WTC11 (cell line): ENCODE data around the gene ZIC4. TPM values are rescaled to one million over a fixed set of nuclear protein-coding genes. Genes with fewer than 3 reads are reported as not detected.

ENCODE experiments used
- ATAC-seq: fragments of 200-7000 bp; cut with Tn5 transposase; 2 replicates; pipeline ENCODE4 v1.10.0; 2021; ENCODE audit warnings: mild to moderate bottlenecking, moderate library complexity
- CTCF ChIA-PET: fragments of 300-600 bp; sonication (Branson Sonifier 250); formaldehyde crosslinking; loops from one replicate; lab custom pipeline; 2021; ENCODE audit warnings: antibody characterized with exemption; lab: Charles Lee
- POLR2A ChIA-PET: fragments of 350-600 bp; sonication (Branson Sonifier 250); formaldehyde crosslinking; loops from one replicate; lab custom pipeline; 2021; ENCODE audit warnings: antibody characterized with exemption; lab: Charles Lee
- DNase-seq: peaks from one replicate; pipeline ENCODE4 v3.0.0; 2021; ENCODE audit warnings: low spot score
- H3K27ac Mint-ChIP-seq: 2 replicates; pipeline ENCODE4 v1.8.0; 2021; ENCODE audit warnings: mixed read lengths
- H3K27me3 Mint-ChIP-seq: 2 replicates; pipeline ENCODE4 v1.8.0; 2021; ENCODE audit warnings: low read depth, mild to moderate bottlenecking, moderate library complexity, mixed read lengths
- H3K36me3 Mint-ChIP-seq: 2 replicates; pipeline ENCODE4 v1.8.0; 2021; ENCODE audit warnings: mixed read lengths
- H3K4me1 Mint-ChIP-seq: 2 replicates; pipeline ENCODE4 v1.8.0; 2022; ENCODE audit warnings: mixed read lengths
- H3K4me3 Mint-ChIP-seq: 2 replicates; pipeline ENCODE4 v1.8.0; 2021; ENCODE audit warnings: mild to moderate bottlenecking, moderate library complexity, mixed read lengths
- H3K9me3 Mint-ChIP-seq: 2 replicates; pipeline ENCODE4 v1.8.0; 2021; ENCODE audit warnings: mixed read lengths
- CREM ChIP-seq: sonication (generic); formaldehyde crosslinking; IDR thresholded peaks from 2 replicates; pipeline ENCODE4 v1.8.1; 2022; ENCODE audit warnings: mild to moderate bottlenecking, missing genetic modification reagents, moderate library complexity
- FOXP1 ChIP-seq: sonication (generic); formaldehyde crosslinking; IDR thresholded peaks from 2 replicates; pipeline ENCODE4 v1.8.0; 2022; ENCODE audit warnings: missing genetic modification reagents, mild to moderate bottlenecking, moderate library complexity, borderline replicate concordance
- KAT7 ChIP-seq: sonication (generic); formaldehyde crosslinking; IDR thresholded peaks from 2 replicates; pipeline ENCODE4 v1.8.1; 2023; ENCODE audit warnings: missing genetic modification reagents, mild to moderate bottlenecking, borderline replicate concordance
- NR2C2 ChIP-seq: sonication (generic); formaldehyde crosslinking; IDR thresholded peaks from 2 replicates; pipeline ENCODE4 v1.8.0; 2022; ENCODE audit warnings: mild to moderate bottlenecking, missing genetic modification reagents
- PRRX2 ChIP-seq: fragments of 250-450 bp; sonication (Bioruptor Pico); IDR thresholded peaks from 2 replicates; pipeline ENCODE4 v1.8.0; 2021; ENCODE audit warnings: mild to moderate bottlenecking
- ZNF219 ChIP-seq: sonication (generic); formaldehyde crosslinking; IDR thresholded peaks from 2 replicates; pipeline ENCODE4 v1.8.0; 2023; ENCODE audit warnings: missing genetic modification reagents, mild to moderate bottlenecking, borderline replicate concordance
- ZNF232 ChIP-seq: sonication (generic); formaldehyde crosslinking; IDR thresholded peaks from 2 replicates; pipeline ENCODE4 v1.8.0; 2022; ENCODE audit warnings: mild to moderate bottlenecking, missing genetic modification reagents
- ZNF317 ChIP-seq: sonication (generic); formaldehyde crosslinking; IDR thresholded peaks from 2 replicates; pipeline ENCODE4 v1.8.1; 2023; ENCODE audit warnings: low read depth, mild to moderate bottlenecking, moderate library complexity, missing genetic modification reagents, borderline replicate concordance
- ZNF671 ChIP-seq: fragments of 250-450 bp; sonication (Bioruptor Pico); IDR thresholded peaks from 2 replicates; pipeline ENCODE4 v1.8.0; 2021; ENCODE audit warnings: mild to moderate bottlenecking
- total RNA-seq: library from RNA; stranded (reverse); gene quantifications from 3 replicates; pipeline ENCODE4 v1.2.3, GENCODE V29; 2021
- TF ChIP-seq, protein P1 (sequence below): sonication (generic); formaldehyde crosslinking; IDR thresholded peaks from 2 replicates; pipeline ENCODE4 v1.8.1; 2022; ENCODE audit warnings: missing genetic modification reagents, borderline replicate concordance
- TF ChIP-seq, protein P2 (sequence below): sonication (generic); formaldehyde crosslinking; IDR thresholded peaks from 2 replicates; pipeline ENCODE4 v1.8.0; 2023; ENCODE audit warnings: missing genetic modification reagents
- TF ChIP-seq, protein P3 (sequence below): sonication (generic); formaldehyde crosslinking; IDR thresholded peaks from 2 replicates; pipeline ENCODE4 v1.8.1; 2022; ENCODE audit warnings: mild to moderate bottlenecking, moderate library complexity, missing genetic modification reagents
- TF ChIP-seq, protein P4 (sequence below): fragments of 250-450 bp; sonication (Bioruptor Pico); conservative IDR thresholded peaks from 2 replicates; pipeline ENCODE4 v1.9.0; 2021; ENCODE audit warnings: mild to moderate bottlenecking
- TF ChIP-seq, protein P5 (sequence below): sonication (generic); formaldehyde crosslinking; IDR thresholded peaks from 2 replicates; pipeline ENCODE4 v1.8.1; 2023; ENCODE audit warnings: mild to moderate bottlenecking, missing genetic modification reagents, moderate library complexity
- TF ChIP-seq, protein P6 (sequence below): sonication (generic); formaldehyde crosslinking; IDR thresholded peaks from 2 replicates; pipeline ENCODE4 v1.8.0; 2022; ENCODE audit warnings: mild to moderate bottlenecking, missing genetic modification reagents
- TF ChIP-seq, protein P7 (sequence below): fragments of 200-600 bp; IDR thresholded peaks from 2 replicates; pipeline ENCODE4 v1.8.0; 2022; ENCODE audit warnings: antibody characterized with exemption
- TF ChIP-seq, protein P8 (sequence below): sonication (generic); formaldehyde crosslinking; IDR thresholded peaks from 2 replicates; pipeline ENCODE4 v1.8.1; 2023; ENCODE audit warnings: mild to moderate bottlenecking, missing genetic modification reagents, borderline replicate concordance

ZIC4 gene
- total RNA-seq, 1 experiment from 2014 or later: 3.5 TPM

DNA sequence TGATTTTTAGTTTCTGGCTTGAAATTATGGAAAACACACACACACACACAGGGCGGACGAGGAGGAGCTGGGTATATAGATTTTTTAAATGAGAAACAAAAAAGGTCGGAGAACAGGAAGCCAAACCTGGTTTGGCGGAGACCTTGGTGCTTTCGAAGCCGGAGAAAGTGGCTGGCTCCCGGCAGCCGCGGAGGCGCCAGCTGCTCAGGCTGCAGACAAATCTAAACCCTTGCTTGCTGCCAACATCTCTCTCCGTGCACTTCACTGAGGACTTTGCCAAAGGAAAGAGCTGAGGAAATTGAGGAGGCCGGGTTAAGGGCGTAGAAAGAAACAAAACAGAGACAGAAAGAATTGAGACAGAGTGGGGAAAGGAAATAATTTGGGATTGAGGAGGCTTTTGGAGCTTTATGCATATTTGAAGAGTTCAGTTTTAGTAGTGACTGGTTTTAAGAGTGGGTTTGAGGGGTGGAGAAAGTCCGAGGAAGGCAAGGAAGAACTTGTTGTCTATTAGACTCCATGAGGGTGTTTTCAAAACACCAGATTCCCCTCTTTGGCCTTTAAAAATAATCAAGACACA lies 5.0 kb upstream of the ZIC4 start (continued):
- TF ChIP-seq, protein P1, sequence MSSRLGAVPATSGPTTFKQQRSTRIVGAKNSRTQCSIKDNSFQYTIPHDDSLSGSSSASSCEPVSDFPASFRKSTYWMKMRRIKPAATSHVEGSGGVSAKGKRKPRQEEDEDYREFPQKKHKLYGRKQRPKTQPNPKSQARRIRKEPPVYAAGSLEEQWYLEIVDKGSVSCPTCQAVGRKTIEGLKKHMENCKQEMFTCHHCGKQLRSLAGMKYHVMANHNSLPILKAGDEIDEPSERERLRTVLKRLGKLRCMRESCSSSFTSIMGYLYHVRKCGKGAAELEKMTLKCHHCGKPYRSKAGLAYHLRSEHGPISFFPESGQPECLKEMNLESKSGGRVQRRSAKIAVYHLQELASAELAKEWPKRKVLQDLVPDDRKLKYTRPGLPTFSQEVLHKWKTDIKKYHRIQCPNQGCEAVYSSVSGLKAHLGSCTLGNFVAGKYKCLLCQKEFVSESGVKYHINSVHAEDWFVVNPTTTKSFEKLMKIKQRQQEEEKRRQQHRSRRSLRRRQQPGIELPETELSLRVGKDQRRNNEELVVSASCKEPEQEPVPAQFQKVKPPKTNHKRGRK: no peak
- no peak for TF ChIP-seq ZNF232 (CRISPR knock-in tag)
- TF ChIP-seq, protein P2, sequence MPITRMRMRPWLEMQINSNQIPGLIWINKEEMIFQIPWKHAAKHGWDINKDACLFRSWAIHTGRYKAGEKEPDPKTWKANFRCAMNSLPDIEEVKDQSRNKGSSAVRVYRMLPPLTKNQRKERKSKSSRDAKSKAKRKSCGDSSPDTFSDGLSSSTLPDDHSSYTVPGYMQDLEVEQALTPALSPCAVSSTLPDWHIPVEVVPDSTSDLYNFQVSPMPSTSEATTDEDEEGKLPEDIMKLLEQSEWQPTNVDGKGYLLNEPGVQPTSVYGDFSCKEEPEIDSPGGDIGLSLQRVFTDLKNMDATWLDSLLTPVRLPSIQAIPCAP (CRISPR knock-in tag): no peak
- TF ChIP-seq, protein P3, sequence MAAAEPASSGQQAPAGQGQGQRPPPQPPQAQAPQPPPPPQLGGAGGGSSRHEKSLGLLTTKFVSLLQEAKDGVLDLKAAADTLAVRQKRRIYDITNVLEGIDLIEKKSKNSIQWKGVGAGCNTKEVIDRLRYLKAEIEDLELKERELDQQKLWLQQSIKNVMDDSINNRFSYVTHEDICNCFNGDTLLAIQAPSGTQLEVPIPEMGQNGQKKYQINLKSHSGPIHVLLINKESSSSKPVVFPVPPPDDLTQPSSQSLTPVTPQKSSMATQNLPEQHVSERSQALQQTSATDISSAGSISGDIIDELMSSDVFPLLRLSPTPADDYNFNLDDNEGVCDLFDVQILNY (CRISPR knock-in tag): no peak

DNA sequence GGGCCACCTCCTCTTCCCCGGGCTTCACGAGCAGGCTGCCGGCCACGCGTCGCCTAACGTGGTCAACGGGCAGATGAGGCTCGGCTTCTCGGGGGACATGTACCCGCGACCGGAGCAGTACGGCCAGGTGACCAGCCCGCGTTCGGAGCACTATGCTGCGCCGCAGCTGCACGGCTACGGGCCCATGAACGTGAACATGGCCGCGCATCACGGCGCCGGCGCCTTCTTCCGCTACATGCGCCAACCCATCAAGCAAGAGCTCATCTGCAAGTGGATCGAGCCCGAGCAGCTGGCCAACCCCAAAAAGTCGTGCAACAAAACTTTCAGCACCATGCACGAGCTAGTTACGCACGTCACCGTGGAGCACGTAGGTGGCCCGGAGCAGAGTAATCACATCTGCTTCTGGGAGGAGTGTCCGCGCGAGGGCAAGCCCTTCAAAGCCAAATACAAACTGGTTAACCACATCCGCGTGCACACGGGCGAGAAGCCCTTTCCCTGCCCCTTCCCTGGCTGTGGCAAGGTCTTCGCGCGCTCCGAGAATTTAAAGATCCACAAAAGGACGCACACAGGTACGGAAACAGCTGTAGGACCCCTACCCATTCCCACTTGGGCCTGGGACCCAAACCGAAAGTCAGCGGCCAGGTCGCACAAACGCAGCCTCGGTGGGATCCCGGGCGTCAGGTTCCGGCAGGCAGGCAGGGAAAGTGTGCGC lies 4.3 kb upstream of the ZIC4 start:
- ChIA-PET CTCF (interaction anchor here (1.1 to 3.8 kb wide), 6 partner anchors 13 to 51 kb away, joined by 3 to 37 read pairs (median 12); no protein-coding TSS in a partner anchor), POLR2A (interaction anchor here (0.9 to 2.3 kb wide), 4 partner anchors 14 to 19 kb away, joined by 3 to 14 read pairs (median 8); no protein-coding TSS in a partner anchor)
- TF ChIP-seq CREM (CRISPR knock-in tag): no peak
- TF ChIP-seq, protein P4, sequence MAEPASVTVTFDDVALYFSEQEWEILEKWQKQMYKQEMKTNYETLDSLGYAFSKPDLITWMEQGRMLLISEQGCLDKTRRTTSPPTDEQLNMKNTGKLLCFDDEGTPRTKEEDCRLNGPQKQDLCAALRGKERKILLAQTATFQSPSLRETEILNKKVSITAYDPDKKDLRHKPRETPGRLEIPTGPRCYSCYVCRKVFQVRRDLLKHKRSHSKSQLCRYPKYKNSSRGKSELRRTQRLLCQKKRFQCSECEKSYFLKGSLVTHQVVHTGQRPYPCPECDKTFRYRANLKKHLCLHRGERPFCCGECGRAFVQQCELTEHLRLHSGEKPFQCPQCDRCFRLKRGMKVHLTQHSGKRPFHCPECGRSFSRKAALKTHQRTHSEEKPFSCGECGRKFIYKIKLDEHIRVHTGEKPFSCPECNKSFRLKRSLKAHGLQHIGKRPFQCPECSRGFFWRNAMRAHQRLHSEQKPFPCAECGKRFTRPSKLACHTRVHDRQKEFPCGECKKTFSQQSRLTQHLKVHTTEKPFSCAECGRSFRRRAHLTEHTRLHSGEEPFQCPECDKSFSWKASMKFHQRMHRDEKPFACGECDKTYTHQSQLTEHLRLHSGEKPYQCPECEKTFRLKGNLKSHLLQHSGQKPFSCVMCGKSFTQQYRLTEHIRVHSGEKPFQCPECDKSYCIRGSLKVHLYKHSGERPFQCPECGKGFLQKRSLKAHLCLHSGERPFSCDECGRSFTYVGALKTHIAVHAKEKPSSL: no peak
- TF ChIP-seq, protein P5, sequence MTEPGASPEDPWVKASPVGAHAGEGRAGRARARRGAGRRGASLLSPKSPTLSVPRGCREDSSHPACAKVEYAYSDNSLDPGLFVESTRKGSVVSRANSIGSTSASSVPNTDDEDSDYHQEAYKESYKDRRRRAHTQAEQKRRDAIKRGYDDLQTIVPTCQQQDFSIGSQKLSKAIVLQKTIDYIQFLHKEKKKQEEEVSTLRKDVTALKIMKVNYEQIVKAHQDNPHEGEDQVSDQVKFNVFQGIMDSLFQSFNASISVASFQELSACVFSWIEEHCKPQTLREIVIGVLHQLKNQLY: no peak
- no peak for TF ChIP-seq ZNF219 (CRISPR knock-in tag)
- TF ChIP-seq KAT7 (CRISPR knock-in tag): peak; percentile 86; the same call in 1 of the 2 replicates
- TF ChIP-seq PRRX2 (CRISPR knock-in tag): no peak
- TF ChIP-seq, protein P6, sequence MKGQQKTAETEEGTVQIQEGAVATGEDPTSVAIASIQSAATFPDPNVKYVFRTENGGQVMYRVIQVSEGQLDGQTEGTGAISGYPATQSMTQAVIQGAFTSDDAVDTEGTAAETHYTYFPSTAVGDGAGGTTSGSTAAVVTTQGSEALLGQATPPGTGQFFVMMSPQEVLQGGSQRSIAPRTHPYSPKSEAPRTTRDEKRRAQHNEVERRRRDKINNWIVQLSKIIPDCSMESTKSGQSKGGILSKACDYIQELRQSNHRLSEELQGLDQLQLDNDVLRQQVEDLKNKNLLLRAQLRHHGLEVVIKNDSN (CRISPR knock-in tag): 0 out of 2 replicates have a peak, but pooled peaks have one; percentile 1
- TF ChIP-seq, protein P7, sequence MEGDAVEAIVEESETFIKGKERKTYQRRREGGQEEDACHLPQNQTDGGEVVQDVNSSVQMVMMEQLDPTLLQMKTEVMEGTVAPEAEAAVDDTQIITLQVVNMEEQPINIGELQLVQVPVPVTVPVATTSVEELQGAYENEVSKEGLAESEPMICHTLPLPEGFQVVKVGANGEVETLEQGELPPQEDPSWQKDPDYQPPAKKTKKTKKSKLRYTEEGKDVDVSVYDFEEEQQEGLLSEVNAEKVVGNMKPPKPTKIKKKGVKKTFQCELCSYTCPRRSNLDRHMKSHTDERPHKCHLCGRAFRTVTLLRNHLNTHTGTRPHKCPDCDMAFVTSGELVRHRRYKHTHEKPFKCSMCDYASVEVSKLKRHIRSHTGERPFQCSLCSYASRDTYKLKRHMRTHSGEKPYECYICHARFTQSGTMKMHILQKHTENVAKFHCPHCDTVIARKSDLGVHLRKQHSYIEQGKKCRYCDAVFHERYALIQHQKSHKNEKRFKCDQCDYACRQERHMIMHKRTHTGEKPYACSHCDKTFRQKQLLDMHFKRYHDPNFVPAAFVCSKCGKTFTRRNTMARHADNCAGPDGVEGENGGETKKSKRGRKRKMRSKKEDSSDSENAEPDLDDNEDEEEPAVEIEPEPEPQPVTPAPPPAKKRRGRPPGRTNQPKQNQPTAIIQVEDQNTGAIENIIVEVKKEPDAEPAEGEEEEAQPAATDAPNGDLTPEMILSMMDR: no peak
- no peak for TF ChIP-seq ZNF317 (CRISPR knock-in tag)
- peak; percentile 30; the same call in 1 of the 2 replicates for TF ChIP-seq NR2C2 (CRISPR knock-in tag)
- TF ChIP-seq, protein P8, sequence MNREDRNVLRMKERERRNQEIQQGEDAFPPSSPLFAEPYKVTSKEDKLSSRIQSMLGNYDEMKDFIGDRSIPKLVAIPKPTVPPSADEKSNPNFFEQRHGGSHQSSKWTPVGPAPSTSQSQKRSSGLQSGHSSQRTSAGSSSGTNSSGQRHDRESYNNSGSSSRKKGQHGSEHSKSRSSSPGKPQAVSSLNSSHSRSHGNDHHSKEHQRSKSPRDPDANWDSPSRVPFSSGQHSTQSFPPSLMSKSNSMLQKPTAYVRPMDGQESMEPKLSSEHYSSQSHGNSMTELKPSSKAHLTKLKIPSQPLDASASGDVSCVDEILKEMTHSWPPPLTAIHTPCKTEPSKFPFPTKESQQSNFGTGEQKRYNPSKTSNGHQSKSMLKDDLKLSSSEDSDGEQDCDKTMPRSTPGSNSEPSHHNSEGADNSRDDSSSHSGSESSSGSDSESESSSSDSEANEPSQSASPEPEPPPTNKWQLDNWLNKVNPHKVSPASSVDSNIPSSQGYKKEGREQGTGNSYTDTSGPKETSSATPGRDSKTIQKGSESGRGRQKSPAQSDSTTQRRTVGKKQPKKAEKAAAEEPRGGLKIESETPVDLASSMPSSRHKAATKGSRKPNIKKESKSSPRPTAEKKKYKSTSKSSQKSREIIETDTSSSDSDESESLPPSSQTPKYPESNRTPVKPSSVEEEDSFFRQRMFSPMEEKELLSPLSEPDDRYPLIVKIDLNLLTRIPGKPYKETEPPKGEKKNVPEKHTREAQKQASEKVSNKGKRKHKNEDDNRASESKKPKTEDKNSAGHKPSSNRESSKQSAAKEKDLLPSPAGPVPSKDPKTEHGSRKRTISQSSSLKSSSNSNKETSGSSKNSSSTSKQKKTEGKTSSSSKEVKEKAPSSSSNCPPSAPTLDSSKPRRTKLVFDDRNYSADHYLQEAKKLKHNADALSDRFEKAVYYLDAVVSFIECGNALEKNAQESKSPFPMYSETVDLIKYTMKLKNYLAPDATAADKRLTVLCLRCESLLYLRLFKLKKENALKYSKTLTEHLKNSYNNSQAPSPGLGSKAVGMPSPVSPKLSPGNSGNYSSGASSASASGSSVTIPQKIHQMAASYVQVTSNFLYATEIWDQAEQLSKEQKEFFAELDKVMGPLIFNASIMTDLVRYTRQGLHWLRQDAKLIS: peak; percentile 75; the same call in 1 of the 2 replicates
- TF ChIP-seq, protein P1: no peak
- TF ChIP-seq FOXP1 (CRISPR knock-in tag): peak; percentile 35
- no peak for TF ChIP-seq ZNF671 (CRISPR knock-in tag)
- peaks cover 76% of the 10 kb centered on the region for H3K4me1 Mint-ChIP-seq
- ATAC-seq: peak; percentile 3; the same call in 1 of the 2 replicates
- no peaks in the 10 kb centered on the region for H3K9me3 Mint-ChIP-seq
- peak overlapping the region; percentile 15; the same call in 1 of the 2 replicates for H3K27ac Mint-ChIP-seq
- H3K4me3 Mint-ChIP-seq: peak overlapping the region; percentile 73
- DNase-seq: peak; percentile 44
- H3K27me3 Mint-ChIP-seq: peaks cover 99% of the 10 kb centered on the region
- peaks cover 3% of the 10 kb centered on the region; the same call in 1 of the 2 replicates for H3K36me3 Mint-ChIP-seq
